WTC11 (cell line): Measurements from ENCODE around the gene ANO2. TPM values are rescaled to one million over a fixed set of nuclear protein-coding genes. Genes with fewer than 3 reads are reported as not detected.

ENCODE experiments used
- ATAC-seq: fragments of 200-7000 bp; cut with Tn5 transposase; 2 replicates; pipeline ENCODE4 v1.10.0; 2021; ENCODE audit warnings: mild to moderate bottlenecking, moderate library complexity
- CTCF ChIA-PET: fragments of 300-600 bp; sonication (Branson Sonifier 250); formaldehyde crosslinking; loops from one replicate; lab custom pipeline; 2021; ENCODE audit warnings: antibody characterized with exemption; lab: Charles Lee
- POLR2A ChIA-PET: fragments of 350-600 bp; sonication (Branson Sonifier 250); formaldehyde crosslinking; loops from one replicate; lab custom pipeline; 2021; ENCODE audit warnings: antibody characterized with exemption; lab: Charles Lee
- DNase-seq: peaks from one replicate; pipeline ENCODE4 v3.0.0; 2021; ENCODE audit warnings: low spot score
- H3K27ac Mint-ChIP-seq: 2 replicates; pipeline ENCODE4 v1.8.0; 2021; ENCODE audit warnings: mixed read lengths
- H3K27me3 Mint-ChIP-seq: 2 replicates; pipeline ENCODE4 v1.8.0; 2021; ENCODE audit warnings: low read depth, mild to moderate bottlenecking, moderate library complexity, mixed read lengths
- H3K36me3 Mint-ChIP-seq: 2 replicates; pipeline ENCODE4 v1.8.0; 2021; ENCODE audit warnings: mixed read lengths
- H3K4me1 Mint-ChIP-seq: 2 replicates; pipeline ENCODE4 v1.8.0; 2022; ENCODE audit warnings: mixed read lengths
- H3K4me3 Mint-ChIP-seq: 2 replicates; pipeline ENCODE4 v1.8.0; 2021; ENCODE audit warnings: mild to moderate bottlenecking, moderate library complexity, mixed read lengths
- H3K9me3 Mint-ChIP-seq: 2 replicates; pipeline ENCODE4 v1.8.0; 2021; ENCODE audit warnings: mixed read lengths
- AFF4 ChIP-seq: sonication (generic); formaldehyde crosslinking; IDR thresholded peaks from 2 replicates; pipeline ENCODE4 v1.8.1; 2023; ENCODE audit warnings: mild to moderate bottlenecking, missing genetic modification reagents, borderline replicate concordance
- CBFB ChIP-seq: sonication (generic); formaldehyde crosslinking; IDR thresholded peaks from 2 replicates; pipeline ENCODE4 v1.8.1; 2022; ENCODE audit warnings: mild to moderate bottlenecking, low read depth, missing genetic modification reagents
- CREM ChIP-seq: sonication (generic); formaldehyde crosslinking; IDR thresholded peaks from 2 replicates; pipeline ENCODE4 v1.8.1; 2022; ENCODE audit warnings: mild to moderate bottlenecking, missing genetic modification reagents, moderate library complexity
- CTCF ChIP-seq: fragments of 200-600 bp; IDR thresholded peaks from 2 replicates; pipeline ENCODE4 v1.8.0; 2022; ENCODE audit warnings: antibody characterized with exemption
- ESRRA ChIP-seq: sonication (generic); formaldehyde crosslinking; IDR thresholded peaks from 2 replicates; pipeline ENCODE4 v1.8.1; 2022; ENCODE audit warnings: mild to moderate bottlenecking, missing genetic modification reagents, borderline replicate concordance
- FOXJ3 ChIP-seq: sonication (generic); formaldehyde crosslinking; IDR thresholded peaks from 2 replicates; pipeline ENCODE4 v1.9.0; 2021; ENCODE audit warnings: missing genetic modification reagents, mild to moderate bottlenecking, borderline replicate concordance
- FOXK1 ChIP-seq: sonication (generic); formaldehyde crosslinking; IDR thresholded peaks from 2 replicates; pipeline ENCODE4 v1.8.0; 2022; ENCODE audit warnings: mild to moderate bottlenecking, moderate library complexity, missing genetic modification reagents
- GTF2I ChIP-seq: fragments of 250-450 bp; sonication (Bioruptor Pico); conservative IDR thresholded peaks from 2 replicates; pipeline ENCODE4 v1.4.0; 2021; ENCODE audit warnings: mild to moderate bottlenecking
- MLX ChIP-seq: sonication (generic); formaldehyde crosslinking; IDR thresholded peaks from 2 replicates; pipeline ENCODE4 v1.8.1; 2023; ENCODE audit warnings: mild to moderate bottlenecking, missing genetic modification reagents, moderate library complexity
- MXD4 ChIP-seq: fragments of 250-450 bp; sonication (Bioruptor Pico); IDR thresholded peaks from 2 replicates; pipeline ENCODE4 v1.8.0; 2021; ENCODE audit warnings: mild to moderate bottlenecking, moderate library complexity, borderline replicate concordance
- SP1 ChIP-seq: sonication (generic); formaldehyde crosslinking; conservative IDR thresholded peaks from 2 replicates; pipeline ENCODE4 v1.8.1; 2022; ENCODE audit warnings: missing genetic modification reagents
- TCF7 ChIP-seq: sonication (generic); formaldehyde crosslinking; IDR thresholded peaks from 2 replicates; pipeline ENCODE4 v1.8.0; 2022; ENCODE audit warnings: mild to moderate bottlenecking, low read depth, missing genetic modification reagents, moderate library complexity
- TEAD1 ChIP-seq: sonication (generic); formaldehyde crosslinking; IDR thresholded peaks from 2 replicates; pipeline ENCODE4 v1.8.0; 2022; ENCODE audit warnings: mild to moderate bottlenecking, missing genetic modification reagents
- TP53 ChIP-seq: sonication (generic); formaldehyde crosslinking; IDR thresholded peaks from 2 replicates; pipeline ENCODE4 v1.8.1; 2023; ENCODE audit warnings: mild to moderate bottlenecking, missing genetic modification reagents
- ZBTB43 ChIP-seq: sonication (generic); formaldehyde crosslinking; IDR thresholded peaks from 2 replicates; pipeline ENCODE4 v1.8.1; 2023; ENCODE audit warnings: mild to moderate bottlenecking, missing genetic modification reagents
- ZNF263 ChIP-seq: sonication (generic); formaldehyde crosslinking; IDR thresholded peaks from 2 replicates; pipeline ENCODE4 v1.8.1; 2022; ENCODE audit warnings: low read depth, mild to moderate bottlenecking, moderate library complexity, missing genetic modification reagents
- ZNF281 ChIP-seq: sonication (generic); formaldehyde crosslinking; IDR thresholded peaks from 2 replicates; pipeline ENCODE4 v1.8.0; 2023; ENCODE audit warnings: mild to moderate bottlenecking, missing genetic modification reagents
- ZNF425 ChIP-seq: fragments of 250-450 bp; sonication (Bioruptor Pico); conservative IDR thresholded peaks from 2 replicates; pipeline ENCODE4 v1.9.0; 2021; ENCODE audit warnings: mild to moderate bottlenecking
- total RNA-seq: library from RNA; stranded (reverse); gene quantifications from 3 replicates; pipeline ENCODE4 v1.2.3, GENCODE V29; 2021

Gene ANO2
- total RNA-seq, 1 experiment from 2014 or later: 2.8 TPM

GRCh38 chr12:5964913-5965900 lies 20.1 kb upstream of the ANO2 start:
- no peaks in the 10 kb centered on the region for H3K9me3 Mint-ChIP-seq
- DNase-seq (no peak), ATAC-seq (peak; percentile 74)
- CTCF ChIA-PET: interaction anchor here (1.0 to 5.3 kb wide), 11 partner anchors 9 to 316 kb away, joined by 3 to 46 read pairs (median 6); partner anchors contain the start of gene ANO2
- POLR2A ChIA-PET: interaction anchor here (0.6 kb wide), 1 partner anchor 110 kb away, joined by 4 read pairs; no protein-coding TSS in a partner anchor
- H3K27me3 Mint-ChIP-seq: peaks cover 3% of the 10 kb centered on the region; the same call in 1 of the 2 replicates
- peak overlapping the region; percentile 4 for H3K4me3 Mint-ChIP-seq
- H3K27ac Mint-ChIP-seq: no peak overlapping the region
- peaks cover 41% of the 10 kb centered on the region for H3K4me1 Mint-ChIP-seq
- H3K36me3 Mint-ChIP-seq: no peaks in the 10 kb centered on the region
- 0 out of 2 replicates have a peak, but pooled peaks have one; percentile 49 for TF ChIP-seq ZBTB43 (CRISPR knock-in tag)
- TF ChIP-seq GTF2I (CRISPR knock-in tag): no peak
- no peak for TF ChIP-seq ZNF263 (CRISPR knock-in tag)
- 0 out of 2 replicates have a peak, but pooled peaks have one; percentile 45 for TF ChIP-seq TEAD1 (CRISPR knock-in tag)
- no peak for TF ChIP-seq SP1 (CRISPR knock-in tag)
- TF ChIP-seq AFF4: no peak
- no peak for TF ChIP-seq TCF7 (CRISPR knock-in tag)
- TF ChIP-seq ZNF281 (CRISPR knock-in tag): no peak
- TF ChIP-seq TP53 (CRISPR knock-in tag): no peak
- TF ChIP-seq FOXJ3 (CRISPR knock-in tag): no peak
- TF ChIP-seq MLX (CRISPR knock-in tag): no peak
- TF ChIP-seq MXD4: no peak
- TF ChIP-seq ZNF425 (CRISPR knock-in tag): no peak
- TF ChIP-seq FOXK1: no peak
- TF ChIP-seq ESRRA (CRISPR knock-in tag): no peak
- TF ChIP-seq CBFB: no peak
- no peak for TF ChIP-seq CTCF
- no peak for TF ChIP-seq CREM
